Pons (tissue), 1 donor: Measurements from ENCODE around the gene MPL.
"Not testable (repeated sequence)": the region's sequence is repeated elsewhere in the genome, so short reads cannot be mapped to it uniquely, and the experiment has no call there.

ENCODE experiments used
- DNase-seq: peaks from one replicate; pipeline ENCODE4 v3.0.0-alpha.2; 2016; ENCODE audit warnings: low spot score

MPL gene

DNA sequence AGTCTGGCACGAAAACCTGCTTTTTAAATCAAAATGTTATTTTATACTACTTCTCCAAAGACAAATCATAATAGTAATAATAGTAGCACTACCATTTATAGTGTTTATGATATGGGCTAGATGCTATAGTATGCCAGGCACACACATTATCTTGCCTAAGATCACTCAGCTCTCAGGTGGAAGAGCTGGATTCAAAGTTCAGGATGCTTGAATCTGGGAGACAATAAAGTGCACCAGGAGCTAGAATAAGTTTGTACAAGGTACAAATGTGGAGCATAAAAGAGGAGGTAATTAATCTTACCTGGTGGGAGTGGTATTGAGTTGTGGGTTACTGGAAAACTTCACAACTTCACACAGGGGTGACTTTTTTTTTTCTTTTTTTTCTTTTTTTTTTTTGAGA lies 40.2 kb downstream of the MPL start:
- no peak for DNase-seq

DNA sequence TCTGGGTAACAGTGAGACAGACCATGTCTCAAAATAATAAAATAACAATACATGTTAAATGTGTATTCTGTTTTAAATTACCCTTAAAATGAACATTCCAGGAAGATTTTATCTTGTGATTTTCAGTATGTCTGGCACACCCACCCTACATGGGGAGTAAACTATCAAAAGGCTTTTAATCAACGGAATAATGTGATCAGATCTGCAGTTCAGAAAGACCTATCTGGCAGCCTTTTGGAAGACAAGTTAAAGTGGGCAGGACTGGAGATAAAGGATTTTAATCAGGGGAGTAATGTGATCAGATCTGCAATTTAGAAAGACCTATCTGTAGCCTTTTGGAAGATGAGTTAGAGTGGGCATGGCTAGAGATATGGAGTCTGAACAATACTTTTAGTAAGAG lies 41.9 kb downstream of the MPL start:
- no peak for DNase-seq

DNA sequence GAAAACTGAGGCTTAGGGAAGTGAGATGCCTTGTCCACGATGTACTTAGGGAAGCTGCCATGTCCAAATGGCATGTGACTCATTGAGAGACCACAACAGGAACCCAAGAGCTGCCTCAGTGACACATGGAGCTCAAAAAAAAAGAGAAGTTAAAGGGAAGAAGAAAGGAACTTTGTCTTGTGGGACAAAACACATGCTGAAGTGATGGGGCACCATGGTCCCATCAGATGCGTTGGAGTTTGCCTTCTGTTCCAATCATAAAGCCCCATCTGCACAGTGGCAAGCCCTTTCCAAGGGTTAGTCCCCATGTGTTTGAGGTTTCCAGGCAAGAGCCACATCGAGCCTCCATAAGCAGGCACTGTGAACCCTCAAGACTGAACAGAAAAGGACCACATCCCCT lies 44.0 kb downstream of the MPL start:
- DNase-seq, result peak; percentile 89

DNA sequence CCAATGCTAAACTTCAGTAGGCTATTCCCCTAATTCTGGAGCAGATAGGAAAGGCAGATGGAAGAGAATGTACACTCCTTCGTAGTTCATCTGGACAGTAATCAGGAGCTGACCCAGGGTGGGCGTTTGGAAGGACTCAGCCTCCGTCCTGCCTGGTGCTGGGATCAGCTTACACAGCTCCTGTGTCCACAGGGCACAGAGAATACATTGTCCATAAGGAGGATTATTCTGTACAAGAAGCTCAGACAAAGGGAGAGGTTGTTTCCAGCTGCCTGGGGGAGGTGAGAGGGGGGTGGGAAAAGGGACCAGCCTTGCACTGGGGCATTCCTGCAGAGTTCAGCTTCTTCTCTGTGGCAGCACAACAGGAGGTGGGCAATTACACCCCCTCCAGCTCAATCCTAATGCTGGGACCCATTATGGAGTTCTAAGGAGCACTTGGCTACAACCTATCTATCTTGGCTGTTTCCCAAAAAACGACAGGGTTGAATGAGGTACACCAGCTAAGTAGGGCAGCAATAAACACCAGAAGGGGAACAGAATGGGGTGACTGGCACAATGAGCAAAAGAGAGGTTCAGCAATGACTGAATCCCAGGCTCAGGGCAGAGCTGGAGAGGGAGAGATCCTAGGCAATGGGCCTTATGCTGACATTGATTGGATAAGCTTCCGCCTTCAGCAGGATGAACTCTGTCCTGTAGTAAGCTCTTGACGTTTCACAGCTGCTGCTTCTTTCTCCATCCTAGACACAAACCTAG lies 44.6 kb downstream of the MPL start:
- DNase-seq, result peak; percentile 98

DNA sequence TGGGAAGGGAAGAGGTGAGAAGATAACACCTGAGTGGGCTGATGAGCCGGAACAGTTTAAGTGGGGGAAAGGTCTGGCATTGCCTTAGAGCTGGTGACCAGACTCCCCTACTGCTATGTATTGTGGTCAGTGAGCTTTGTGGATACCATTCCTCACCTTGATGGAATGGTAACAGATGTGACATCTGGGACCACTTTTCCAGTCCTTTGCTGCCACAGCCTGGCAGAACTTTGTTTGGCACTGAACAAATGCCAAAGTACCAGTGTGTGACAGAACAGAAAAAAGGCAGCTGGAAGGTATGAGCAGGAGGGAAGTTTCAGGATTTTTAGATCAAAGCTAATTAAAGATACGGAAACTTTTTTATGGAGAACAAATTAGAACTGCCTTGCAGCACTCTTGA lies 45.8 kb downstream of the MPL start:
- DNase-seq, result peak; percentile 90

DNA sequence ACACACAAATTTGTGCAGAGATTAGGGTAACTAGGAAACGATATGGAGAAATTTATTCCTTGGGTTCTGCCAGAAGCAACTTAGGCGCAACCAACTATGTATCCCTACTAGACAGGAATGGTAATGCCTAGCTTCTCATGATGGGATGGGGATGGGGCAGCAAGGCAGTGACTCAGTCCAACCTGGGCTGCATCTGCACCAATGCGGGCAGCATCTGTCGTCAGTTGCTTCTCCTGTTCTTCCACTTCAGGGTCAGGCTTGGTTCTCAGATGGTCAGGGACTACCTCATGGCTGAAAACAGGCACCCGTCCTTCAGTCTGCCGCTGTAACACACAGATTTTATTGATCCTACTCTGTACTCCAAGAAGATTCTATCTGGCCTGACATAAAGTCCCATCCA lies 49.1 kb downstream of the MPL start:
- no peak for DNase-seq

DNA sequence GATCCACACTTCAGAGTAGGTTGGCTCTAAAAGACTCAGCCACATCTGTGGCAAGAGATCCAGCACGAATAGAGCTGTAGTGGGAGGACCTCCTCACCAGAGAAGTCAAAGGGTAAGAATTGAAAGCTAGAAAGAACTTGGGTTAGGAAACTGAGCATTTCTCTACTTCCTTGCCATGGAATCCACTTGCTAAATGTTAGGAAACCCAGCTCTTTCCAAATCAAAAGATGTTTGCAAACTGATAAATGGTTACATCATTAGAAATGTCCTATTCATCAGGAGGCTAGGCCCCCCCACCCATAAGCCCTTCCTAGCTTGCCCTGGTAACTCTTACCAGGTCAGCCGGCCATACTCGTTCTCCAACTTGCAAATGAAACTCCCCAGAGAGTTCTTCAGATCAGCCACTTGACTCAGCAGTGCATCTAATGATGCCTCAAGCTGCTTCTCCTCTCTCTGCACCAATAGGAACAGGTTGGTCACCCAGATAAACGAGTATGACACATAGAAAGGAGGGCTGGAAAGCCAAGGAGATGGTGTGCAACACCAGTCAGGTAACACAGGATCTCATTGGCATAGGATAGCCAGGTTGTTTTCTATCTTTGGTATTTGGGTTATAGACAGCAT lies 50.5 kb downstream of the MPL start:
- DNase-seq, result no peak

DNA sequence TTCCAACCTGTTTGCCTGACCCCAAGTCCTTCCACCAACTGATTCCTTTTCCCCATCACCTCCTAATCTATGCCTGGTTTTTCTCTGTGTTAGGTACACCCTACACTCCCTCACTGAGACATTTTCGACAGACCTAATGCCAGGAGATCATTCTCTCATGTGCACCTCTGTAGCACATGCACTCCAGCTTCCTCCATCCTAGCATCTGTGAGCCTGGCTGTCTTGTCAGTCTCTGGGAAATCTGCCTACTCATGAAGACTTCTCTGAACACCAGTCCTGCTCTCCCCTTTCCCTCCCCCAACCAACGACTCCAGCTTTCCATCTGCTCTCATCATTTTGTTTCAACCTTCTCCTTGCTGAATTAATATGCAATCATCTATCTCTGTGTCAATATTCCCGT lies 51.0 kb downstream of the MPL start:
- DNase-seq, result no peak

DNA sequence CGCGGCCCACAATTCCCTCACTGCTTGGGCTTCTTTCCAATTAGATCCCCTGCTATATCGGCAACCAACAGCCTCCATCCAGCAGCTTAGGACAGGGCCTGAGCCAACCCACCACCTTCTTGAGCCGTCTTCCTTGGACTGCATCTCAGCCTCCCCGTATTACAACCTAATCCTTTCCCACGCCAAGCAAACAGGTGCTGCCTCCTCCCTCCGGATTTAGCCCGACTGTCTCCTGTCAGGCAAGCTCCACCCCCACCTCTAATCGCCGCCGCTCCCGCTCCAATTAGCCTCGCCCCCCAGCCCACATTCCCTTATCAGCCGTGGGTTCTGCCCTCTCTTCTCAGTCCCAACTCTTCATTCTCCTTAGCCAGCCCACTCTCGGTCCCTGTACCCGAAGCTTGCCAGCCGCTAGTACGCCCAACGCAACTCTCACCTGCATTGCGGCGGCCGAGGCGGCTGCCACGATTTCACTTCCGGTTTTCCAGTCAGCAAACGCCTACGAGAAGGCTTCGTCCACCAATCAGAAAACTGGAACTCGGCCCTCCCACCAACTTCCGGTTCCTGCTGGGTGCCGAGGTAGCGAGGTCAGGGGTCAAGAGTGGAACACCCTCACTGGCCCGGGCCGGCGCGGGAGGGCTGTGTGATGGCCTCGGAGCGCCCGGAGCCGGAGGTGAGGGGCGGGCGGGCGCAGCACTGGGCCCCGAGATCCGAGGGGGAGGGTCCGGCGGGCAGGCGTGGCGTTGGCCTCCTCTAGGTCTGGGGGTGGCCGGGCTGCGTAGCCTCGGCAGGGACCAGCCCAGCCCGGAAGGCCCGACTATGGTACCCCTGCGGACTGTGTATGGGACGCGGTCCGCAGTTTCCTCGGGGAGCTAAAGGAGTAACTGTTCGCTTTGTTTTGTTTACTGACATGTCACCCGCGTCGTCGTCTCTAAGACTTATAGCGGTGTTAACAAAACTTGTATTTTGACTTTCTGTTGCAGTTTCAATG lies 52.0 kb downstream of the MPL start, which contains the start of the genes MED8 and SZT2:
TSS of gene MED8 (minus strand) at position 475 of the 988 bp plus-strand sequence. CDS start at position 439, 36 bp downstream.
TSS of gene SZT2 (plus strand) at position 574 of the 988 bp plus-strand sequence. CDS start at position 644, 70 bp downstream.
- DNase-seq, result peak; percentile 97

DNA sequence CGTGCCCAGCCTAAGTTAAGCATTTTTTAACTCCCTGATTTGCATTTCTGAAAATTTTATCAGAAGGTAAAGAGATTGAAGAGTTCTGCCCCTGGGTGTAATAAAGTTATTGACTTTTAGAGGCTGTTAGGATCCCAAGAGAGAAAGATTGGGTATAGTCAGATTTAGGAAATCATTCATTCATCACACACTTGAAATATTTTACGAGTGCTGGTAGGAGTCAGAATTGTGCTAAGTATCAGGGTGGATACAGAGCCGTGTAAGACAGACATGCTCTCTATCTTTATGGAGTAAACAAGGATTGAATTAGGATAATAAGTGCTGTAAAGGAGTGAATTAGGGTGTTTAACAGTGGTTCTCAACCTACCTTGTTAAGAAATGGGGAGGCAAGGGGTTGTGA lies 55.1 kb downstream of the MPL start:
- no peak for DNase-seq

DNA sequence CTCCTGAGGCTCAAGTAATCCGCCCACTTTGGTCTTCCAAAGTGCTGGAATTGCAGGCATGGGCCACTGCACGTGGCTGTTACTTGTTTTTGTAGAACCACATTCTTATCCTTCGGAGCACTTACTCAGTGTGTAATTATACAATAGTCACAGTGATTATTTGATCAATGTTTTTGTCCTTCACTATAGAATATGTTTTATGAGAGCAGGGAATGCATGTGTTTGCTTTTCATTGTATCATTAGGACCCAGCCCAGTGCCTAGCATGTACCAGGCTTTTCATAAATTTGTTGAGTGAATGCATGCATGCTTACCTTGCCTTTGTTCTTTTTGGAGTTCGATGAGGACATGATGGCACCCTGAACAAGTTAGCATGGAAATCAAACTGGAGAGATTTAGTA lies 57.9 kb downstream of the MPL start:
- no peak for DNase-seq

DNA sequence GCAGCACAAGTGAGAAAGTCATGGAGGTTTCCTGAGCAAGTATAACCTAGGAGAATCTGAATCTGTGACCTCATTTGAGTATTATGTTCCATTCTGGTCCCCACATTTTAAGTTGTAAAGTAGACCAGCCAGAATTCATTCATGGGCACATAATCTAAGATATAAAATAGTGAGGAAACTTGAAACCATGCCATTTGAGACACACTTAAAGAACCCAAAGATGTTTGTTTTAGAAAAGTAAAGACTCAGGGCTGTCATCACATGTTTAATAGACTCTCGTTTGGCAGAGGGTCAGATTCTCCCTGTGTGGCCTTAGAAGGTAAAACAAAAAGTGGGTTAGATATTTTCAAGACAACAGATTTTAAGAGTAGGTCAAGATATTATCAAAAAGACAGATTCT lies 58.4 kb downstream of the MPL start:
- DNase-seq, result no peak

DNA sequence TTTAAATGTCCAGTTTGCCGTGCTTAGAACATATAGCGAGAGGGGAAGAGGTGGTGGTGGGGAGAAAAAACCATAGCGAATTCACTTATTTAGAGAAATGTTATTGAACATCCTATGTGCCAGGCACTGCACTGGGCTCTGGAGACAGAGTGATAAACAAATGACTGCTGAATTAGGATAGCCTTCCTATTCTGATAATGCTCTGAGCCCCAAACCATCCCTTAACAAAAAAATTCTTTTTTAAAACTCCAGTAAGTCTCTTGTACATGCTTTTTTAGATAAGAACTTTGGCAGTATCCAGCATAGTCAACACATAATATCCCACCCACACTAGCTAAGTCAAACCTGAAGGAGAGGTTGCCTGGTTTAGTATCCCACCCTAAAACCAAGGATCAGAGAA lies 60.6 kb downstream of the MPL start:
- no peak for DNase-seq

DNA sequence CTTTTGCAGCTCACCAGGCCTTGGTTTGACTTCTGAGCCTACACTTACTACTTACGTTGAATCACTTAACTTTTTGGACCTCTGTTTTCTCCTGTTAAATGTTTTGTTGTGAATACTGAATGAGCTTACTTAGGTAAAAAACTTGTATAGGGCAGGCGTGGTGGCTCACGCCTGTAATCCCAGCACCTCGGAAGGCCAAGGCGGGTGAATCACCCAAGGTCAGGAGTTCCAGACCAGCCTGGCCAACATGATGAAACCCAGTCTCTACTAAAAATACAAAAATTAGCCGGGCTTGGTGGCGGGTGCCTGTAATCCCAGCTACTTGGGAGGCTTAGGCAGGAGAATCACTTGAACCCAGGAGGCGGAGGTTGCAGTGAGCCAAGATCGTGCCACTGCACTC lies 62.8 kb downstream of the MPL start:
- not testable (repeated sequence) for DNase-seq

DNA sequence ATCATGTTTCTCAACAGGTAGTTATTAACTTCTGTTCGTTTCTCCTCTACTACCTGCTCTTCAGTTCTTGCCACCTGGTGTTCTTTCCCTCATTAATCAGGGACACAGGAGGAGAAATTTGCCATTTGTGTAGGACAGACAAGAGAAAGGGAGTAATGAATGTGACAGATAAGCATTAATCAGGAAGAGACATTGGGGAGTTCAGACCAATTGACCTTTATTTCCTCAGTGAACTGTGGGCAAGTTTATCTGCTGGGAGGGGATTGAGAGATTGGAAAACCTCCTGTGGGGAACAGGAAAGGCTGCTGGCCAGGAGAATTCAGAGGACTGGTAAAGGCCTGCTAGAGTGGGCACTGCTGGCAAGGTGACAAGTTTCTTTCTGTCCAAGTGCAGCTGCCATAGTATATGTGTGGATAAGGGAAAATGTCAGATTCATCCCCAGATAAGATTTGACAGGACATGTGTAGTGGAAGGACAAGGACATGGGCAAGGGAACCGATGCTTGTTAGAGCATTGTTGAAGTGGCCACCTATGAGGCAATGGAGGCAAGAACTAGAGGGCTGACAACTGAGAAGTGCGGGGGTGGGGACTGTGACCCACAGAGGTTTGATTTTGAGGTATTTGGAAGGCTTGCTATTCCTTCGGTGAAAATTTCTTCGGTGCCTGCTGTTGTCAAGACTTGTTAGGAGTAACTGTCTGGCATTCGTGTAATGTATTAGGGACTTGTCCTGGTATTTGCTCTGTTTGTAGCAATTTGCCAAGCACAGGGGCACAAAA lies 64.7 kb downstream of the MPL start:
- no peak for DNase-seq
